GM18907 (cell line): ENCODE measurements around the gene SPTA1.
A peak's percentile ranks its signal among the peaks of the same experiment; 100 is the strongest.
"Not testable (repeated sequence)": the region's sequence is repeated elsewhere in the genome, so short reads cannot be mapped to it uniquely, and the experiment has no call there.

Source experiments
- ATAC-seq: cut with Tn5 transposase; IDR thresholded peaks from one replicate; pipeline ENCODE4 v1.9.1; 2021; ENCODE audit warnings: mild to moderate bottlenecking, moderate library complexity; ENCODE audit not compliant: unreplicated experiment

SPTA1 gene

DNA sequence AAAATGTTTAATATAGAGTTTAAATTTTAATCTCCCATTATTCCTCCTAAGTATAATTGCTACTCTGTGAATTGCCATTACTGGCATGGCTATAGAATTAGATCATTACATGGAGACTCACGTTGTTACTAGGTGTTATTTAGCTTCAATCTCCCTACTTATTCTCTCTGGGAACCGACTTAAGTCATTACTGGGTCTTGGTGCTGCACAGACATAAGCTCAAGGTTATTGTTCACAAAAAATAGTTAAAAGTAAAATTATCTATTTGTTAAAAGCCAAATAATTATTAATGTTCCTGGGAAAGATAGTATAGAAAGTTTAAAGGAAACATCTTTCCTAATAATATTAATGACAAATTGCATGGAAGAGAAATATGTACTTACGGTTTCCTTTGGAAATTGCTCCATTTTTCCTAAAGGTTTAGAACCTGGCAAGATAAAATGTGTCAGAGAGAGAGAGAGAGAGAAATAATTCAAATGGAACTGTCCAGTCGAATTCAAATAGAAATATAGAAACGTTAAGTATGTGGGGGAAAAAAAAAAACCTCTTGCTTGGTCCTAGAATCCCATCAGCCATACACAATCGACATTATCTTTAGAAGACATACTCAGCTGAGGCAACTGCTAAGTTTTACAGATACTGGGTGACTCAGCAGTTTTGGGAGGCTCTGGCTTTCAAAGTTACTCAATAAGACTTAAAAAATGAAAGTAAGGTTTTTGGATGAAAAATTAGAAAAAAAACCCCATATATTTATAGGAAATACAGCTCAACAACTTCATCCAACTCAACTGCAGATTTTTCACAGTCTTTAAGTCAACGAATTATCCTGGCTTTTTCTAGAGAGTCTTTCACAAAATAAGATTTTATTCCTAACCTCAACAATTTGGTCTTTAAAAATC, at the start of gene SPTA1:
TSS of gene SPTA1 (minus strand) at position 605 of the 899 bp plus-strand sequence. CDS start at position 407, 198 bp downstream.
- no peak for ATAC-seq

DNA sequence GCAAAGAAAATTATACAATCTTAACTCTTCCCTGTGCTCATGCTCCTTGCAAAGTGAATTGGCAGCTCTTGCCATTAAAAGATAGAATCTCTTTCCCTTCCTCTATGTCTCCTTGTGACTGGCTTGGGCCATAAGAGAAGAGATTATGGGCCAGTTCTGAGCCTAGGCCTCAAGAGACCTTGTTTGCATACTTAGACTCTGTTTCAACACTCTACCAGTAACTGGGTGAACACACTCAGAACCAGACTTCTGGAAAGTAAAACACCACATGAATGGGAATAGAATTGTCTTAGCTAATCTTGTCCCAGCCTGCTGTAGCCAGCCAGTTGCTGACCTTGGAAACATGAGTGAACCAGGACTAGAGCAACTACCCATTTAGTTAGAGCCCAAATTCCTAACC, 49.3 kb upstream of the SPTA1 start:
- ATAC-seq: no peak

DNA sequence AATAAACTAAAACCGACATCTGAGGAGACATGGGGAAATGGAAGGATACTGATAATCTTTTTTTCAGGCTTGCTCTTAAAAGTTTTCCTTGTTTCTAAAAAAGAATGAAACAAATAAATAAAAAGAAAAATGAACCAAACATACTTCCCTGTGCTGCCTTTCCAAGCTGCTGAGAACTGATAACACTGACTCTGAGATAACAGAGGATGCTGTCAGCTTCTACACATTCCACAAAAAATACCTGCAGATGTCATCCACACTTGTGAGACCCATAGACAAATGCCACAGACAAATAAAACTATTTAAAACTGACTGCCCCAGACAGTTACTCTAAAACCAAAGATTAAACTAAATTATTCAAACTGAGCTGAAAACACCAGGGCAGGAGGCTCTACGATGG, 46.0 kb upstream of the SPTA1 start:
- no peak for ATAC-seq

DNA sequence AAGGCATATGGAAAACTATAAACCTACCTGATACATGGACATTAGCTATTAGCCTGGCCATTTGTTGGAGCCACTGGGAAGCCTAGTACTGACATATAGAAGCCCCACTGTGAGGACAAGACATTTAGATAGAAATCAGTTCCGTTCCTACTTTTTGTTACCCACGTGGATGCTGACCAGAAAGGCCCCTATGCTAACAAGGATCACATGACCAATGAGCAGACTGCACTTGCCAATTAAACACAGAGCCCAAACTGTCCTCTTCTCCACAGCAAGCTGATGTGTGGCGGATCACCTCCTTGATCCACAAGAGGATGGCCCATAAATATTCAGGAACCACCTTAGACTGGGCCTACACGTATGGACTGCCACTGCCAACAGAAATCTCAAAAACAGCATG, 45.2 kb upstream of the SPTA1 start:
- ATAC-seq: no peak

DNA sequence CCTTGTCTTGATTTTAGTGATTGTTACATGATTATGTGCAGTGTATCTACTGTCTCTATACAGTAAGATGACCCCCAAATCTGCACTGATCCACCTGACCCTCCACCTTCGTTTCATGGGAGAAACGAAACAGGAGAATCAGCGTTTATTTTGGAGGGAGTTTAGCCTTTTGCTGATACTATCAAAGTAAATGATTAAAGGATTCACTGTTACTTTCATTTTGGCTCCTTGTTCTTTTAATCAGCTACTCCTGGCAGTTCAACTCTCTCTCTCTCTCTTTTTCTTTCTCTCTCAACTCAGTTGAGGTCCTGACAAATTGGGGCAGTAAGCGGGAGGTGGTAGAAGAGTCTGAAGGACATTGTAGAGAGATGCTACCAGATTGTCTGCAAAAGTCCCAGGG, 43.9 kb upstream of the SPTA1 start:
- ATAC-seq: no peak

DNA sequence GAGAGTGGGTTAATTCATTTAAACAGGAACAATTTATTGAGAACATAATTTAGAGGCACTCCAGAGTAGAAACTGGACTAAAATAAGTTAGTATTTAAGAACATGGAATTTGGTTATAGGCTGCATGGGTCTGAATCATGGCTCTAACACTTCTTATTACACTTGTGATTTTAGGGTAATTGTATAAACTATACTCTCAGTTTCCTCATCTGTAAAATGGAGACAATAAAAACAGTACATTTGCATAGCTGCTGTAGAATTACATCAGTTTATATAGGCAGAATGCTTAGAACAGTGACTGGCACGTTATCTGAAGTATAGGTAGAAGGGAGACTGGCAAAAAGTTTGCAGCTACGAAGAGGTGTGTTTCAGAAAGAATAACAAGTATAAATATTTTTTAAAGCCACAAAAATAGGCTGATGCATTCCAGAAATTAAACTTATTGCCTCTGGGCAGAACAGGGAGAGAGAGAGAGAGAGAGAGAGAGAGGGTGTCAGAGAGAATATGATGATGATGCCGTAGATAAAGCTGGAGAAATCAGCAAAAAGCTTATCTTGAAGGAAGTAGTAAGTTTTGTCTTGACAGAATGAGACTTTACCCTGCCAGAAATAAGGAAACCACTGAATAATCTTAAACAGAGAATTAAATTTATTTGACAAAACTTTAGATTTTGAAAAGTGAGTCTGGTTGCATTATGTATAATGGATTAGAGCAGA, 42.2 kb upstream of the SPTA1 start:
- no peak for ATAC-seq

DNA sequence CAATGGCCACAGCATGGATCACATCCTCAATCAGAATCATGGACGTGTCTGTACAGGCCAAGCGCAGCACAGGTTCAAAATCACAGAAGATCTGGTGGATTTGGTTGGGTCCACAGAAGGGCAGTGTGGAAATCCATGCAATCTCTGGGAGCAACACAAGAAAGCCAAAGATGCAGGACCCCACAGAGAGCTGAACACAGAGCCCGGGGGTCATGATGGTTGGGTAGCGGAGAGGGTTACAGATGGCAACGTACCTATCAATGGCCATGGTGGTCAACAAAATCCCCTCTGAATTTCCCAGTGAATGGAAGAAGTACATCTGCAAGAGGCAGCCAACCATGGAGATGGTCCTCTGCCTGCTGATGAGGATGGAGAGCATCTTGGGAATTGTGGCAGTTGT, 37.9 kb upstream of the SPTA1 start:
- ATAC-seq: no peak

DNA sequence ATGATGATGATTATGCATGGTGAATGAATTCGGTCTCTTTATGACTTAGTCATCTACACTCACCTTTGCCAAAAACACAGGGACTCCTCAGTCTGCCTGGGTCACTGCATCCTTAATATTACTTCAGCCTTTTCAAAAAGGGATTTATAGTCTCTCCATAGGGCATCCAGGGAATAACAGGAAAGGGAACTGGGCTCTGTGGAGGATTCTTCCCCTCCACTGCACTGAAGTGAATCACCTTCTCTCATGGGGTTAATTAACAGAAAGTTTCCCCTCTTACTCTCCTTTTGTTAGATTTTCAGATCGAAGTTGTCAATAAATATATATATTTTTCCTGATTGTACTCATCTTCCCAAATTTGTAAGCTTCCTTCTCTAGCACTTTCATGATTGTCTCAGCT, 34.1 kb upstream of the SPTA1 start, which contains the start of gene OR6K3:
TSS of gene OR6K3 (minus strand) at position 101 of the 400 bp plus-strand sequence. CDS start 2,605 bp downstream, outside the sequence.
- ATAC-seq: no peak

DNA sequence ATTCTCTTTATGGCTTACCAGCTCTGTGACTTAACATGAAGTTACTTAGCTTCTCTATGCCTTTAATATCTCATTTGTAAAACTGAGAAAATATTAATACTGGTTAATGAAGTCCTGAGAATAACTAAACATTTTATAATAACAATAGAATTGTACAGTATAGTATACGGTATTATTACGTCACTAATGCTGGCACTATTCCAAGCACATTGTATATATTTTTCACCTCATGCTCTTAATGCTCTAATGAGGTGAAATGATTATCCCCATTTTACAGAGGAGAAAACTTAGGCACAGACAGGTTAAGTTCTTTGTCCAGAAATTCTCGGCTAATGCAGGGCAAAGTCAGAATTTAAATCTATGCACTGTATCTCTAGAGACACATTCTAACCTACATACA, 33.1 kb upstream of the SPTA1 start:
- no peak for ATAC-seq

DNA sequence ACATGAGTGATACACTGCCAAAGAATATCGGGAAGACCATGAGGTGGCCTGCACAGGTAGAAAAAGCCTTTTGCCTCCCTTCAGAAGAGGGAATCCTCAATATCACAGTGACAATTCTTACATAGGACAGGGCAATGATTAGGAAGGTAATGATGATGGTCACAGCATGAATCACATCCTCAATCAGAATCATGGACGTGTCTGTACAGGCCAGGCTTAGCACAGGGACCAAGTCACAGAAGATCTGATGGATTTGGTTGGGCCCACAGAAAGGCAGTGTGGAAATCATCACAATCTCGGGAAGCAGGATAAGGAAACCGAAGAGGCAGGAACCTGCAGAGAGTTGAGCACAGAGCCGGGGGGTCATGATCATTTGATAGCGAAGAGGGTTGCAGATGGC, 30.8 kb upstream of the SPTA1 start:
- no peak for ATAC-seq

DNA sequence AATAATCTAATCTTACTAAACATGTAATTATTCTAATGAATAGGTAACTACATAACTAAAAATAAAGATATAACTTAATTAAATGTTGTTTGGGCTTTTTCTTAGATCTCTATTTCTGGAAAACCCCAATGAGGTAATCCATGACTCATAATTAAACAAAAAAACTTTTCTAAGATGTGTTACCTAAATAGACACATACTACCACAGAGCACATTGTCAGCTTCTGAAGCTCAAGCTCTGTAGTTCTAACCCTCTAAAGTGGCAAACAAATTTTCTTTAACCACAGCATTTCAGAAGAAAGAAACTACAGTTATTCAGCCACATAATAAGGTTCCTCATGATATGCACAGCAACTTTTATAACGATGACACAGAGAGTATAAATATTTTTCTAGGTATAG, 29.8 kb upstream of the SPTA1 start:
- peak; percentile 77 for ATAC-seq

DNA sequence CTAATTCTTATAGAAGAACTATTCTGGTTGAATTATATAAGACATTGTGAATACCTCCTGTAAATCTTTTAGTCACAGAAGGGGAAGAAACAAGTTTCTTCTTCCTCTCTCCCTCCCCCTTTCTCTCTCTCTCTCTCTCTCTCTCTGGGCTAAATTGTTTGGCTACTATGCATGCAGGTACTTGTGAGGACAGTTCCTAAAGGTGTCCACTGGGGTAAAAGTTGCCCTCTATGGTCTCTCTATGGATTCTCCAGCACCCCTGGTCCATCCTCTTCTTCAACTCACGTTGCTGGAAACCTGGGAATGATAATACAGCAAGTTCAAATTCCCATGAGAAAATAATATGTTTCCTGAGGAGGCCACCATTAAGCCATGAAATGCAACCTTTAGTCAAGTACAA, 28.2 kb upstream of the SPTA1 start:
- no peak for ATAC-seq

DNA sequence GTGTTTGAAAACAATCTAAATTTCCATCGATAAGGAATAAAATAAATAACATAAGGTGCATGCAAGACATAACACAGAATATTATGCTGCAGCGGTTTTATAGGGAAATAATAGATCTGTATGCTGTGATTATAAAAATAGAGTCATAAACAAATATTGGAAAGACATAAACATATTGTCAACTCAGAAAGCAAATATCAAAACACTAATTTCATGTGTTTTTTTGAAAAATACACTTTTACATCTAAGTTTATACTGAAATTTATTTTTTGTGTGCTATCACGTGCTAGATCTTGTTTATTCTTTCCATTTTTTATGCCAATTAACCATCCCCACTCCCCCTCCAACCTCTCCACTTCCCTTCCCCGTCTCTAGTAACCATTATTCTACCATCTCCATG, 24.6 kb upstream of the SPTA1 start:
- no peak for ATAC-seq

DNA sequence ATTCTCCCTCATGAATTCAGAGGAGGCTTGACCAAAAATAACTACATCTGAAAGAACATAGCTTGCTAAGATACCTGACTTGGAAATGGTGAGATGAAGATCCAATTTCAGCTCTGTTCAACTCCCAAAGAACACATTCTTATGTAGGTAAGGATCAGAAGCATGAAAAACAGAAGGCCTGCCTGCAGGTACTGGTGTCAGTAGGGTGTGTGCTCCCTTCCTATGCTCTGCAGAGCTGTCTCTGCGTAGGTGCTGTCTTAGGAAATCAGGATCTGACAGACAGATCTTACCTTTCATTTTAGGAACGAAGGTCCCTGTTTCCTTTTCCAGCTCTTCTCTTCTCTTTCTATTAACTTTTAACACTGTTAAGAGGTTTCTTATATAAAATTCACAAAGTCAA, 19.6 kb upstream of the SPTA1 start:
- no peak for ATAC-seq

DNA sequence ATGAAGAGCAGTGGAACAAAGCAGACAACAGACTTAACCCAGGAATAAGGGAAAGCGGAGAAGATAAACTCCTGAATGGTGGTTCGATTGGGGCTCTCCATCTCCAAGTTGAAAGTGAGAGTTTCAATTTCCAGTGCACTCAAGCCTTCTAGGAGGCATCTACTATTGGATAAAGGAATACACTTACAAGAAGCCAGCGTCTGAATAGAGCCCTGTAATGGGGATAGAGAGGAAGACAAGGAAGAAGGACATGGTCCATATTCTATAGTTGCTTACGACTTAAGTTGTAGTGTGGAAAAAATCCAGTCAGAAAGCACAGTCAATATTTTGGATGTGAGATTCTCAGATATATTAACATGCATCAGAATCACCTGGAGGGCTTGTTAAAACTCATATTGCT, 14.0 kb upstream of the SPTA1 start, which contains the start of gene OR6K2:
TSS of gene OR6K2 (minus strand) at position 101 of the 400 bp plus-strand sequence. CDS start at position 101, 0 bp downstream.
- no peak for ATAC-seq

DNA sequence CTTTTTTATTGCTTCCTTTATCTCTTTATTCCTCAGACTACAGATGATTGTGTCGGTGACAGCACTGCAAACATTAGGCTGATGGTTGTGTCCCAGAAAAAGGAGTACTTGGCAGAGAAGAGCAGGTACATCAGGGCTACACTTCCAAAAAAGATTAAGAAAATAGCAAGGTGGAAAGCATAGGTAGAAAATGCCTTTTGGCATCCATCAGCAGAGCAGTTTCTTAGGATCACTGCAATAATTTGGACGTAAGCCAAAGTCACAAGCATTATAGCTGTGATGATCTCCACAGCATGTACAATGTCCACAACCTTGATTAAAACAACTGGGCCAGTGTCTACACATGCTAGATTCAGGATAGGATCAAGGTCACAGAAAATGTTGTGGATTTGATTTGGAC, 8.1 kb upstream of the SPTA1 start:
- ATAC-seq: no peak

DNA sequence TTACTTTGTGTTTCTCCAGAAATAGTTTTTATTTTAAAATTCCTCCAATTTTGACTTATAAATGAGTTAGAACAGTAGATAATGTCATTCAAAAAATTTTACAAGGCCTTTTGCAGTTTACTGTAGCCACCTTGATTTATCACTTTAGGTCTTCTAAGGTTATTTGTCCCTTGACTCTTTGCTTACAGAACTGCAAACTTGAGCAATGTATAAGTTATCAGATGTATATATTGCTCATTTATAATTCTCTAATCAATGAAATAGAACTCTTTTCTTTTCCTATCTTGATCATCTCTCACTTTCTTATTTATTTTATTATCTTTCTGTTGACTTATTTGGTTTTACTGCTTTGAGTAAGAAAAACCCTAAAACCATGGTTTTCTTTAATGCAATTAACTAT, 5.8 kb upstream of the SPTA1 start:
- ATAC-seq: no peak

DNA sequence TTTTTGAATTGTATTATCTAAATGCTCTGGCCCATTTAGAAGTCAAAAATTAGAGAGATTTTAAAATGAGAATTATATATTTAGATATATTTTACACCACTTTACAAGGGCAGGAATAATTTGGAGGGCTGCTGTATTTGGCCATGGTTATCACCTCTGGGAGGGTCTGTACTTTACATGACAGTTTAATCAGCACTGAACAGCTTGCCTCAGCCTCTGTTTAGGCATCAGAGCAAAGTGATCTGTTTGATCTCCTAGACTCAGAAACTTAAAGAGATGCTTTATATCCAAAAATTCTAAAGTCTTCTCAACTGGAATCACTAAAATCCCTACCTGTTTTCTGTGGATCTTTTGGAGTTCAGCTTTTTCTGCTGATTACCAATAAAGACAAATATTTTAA, 5.4 kb upstream of the SPTA1 start:
- ATAC-seq: no peak

DNA sequence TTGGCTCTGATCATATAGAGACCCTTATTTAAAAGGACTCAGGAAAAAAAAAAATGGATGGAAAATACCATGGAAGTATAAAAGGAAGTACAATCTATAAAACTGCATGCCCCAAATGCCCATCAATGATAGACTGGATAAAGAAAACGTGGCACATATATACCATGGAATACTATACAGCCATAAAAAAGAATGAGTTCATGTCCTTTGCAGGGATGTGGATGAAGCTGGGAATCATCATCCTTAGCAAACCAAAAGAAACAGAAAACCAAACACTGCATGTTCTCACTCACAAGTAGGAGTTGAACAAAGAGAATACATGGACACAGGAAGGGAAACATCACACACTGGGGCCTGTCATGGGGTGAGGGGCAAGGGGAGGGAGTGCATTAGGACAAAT, 4.6 kb upstream of the SPTA1 start:
- ATAC-seq: not testable (repeated sequence)

DNA sequence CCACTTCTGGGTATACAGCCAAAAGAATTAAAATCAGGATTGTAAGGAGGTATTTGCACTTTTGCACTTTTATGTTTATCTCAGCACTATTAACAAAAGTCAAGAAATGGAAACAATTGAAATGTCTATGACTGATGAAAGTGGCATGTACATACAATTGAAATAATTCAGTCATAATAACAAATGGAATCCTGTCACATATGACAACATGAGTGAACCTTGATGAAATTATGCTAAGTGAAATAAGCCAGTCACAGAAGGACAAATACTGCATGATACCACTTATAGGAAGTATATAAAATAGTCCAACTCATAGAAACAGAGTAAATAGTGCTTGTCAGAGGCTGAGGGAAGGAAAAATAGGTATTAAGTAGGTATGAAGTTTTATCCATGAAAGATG, 3.4 kb upstream of the SPTA1 start:
- no peak for ATAC-seq

DNA sequence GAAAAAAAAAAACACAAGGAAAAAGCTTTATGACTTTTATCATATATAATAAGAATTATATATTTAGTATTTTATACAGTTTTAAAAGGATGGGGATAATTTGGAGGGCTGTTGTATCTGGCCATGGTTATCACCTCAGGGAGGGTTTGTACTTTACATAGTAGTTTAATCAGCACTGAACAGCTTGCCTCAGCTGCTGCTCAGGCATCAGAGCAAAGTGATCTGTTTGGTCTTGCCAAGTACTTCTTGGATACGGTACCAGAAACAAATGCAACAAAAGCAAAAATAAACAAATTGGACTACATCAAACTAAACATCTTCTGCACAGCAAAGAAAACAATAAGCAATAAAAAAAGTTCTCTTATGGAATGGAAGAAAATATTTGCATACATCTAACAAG, 2.6 kb upstream of the SPTA1 start:
- no peak for ATAC-seq

DNA sequence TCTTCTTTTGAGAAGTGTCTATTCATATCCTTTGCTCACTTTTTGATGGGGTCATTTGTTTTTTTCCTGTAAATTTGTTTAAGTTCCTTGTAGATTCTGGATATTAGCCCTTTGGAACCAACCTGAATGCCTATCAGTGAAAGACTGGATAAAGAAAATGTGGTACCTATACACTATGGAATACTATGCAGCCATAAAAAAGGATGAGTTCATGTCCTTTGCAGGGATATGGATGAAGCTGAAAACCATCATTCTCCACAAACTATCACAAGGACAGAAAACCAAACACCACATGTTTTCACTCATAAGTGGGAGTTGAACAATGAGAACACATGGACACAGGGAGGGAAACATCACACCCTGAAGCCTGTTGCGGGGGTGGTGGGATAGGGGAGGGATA, 1.8 kb upstream of the SPTA1 start:
- not testable (repeated sequence) for ATAC-seq
